T-helper 17 cell (primary cell): ENCODE measurements around the gene UNC13D. TPM values are rescaled to one million over a fixed set of nuclear protein-coding genes. Genes with fewer than 3 reads are reported as not detected.
A peak's percentile ranks its signal among the peaks of the same experiment; 100 is the strongest.
"Not testable (repeated sequence)": the region's sequence is repeated elsewhere in the genome, so short reads cannot be mapped to it uniquely, and the experiment has no call there.

Source experiments
- ATAC-seq: fragments of 150-1000 bp; cut with Tn5 transposase; 2 replicates; pipeline ENCODE4 v1.10.0; 2021; ENCODE audit warnings: mild to moderate bottlenecking, moderate library complexity
- DNase-seq, 3 donors: peaks; one replicate each; pipeline versions ENCODE4 v3.0.0 to v3.0.0-alpha.2; 2020 to 2021
- H3K9me3 ChIP-seq: one replicate; pipeline ENCODE4 v1.7.0; 2013; ENCODE audit warnings: low read length, mild to moderate bottlenecking; ENCODE audit not compliant: control insufficient read depth, poor library complexity, severe bottlenecking
- H3K27ac Mint-ChIP-seq: one replicate; pipeline ENCODE4 v1.8.0; 2022; ENCODE audit warnings: mild to moderate bottlenecking, moderate library complexity, mixed read lengths
- H3K27me3 Mint-ChIP-seq: one replicate; pipeline ENCODE4 v1.8.0; 2022; ENCODE audit warnings: mixed read lengths
- H3K36me3 Mint-ChIP-seq: one replicate; pipeline ENCODE4 v1.8.0; 2022; ENCODE audit warnings: low read depth, mixed read lengths
- H3K4me1 Mint-ChIP-seq: one replicate; pipeline ENCODE4 v1.8.0; 2022; ENCODE audit warnings: mild to moderate bottlenecking, mixed read lengths
- H3K4me3 Mint-ChIP-seq: one replicate; pipeline ENCODE4 v1.8.0; 2022; ENCODE audit warnings: mild to moderate bottlenecking, moderate library complexity, mixed read lengths
- total RNA-seq, 4 donors: library from RNA in 2 of 4; stranded (reverse) in 2 of 4; gene quantifications; one replicate each; pipeline ENCODE4 v1.2.3 and lab custom pipeline; 2022 to 2026

The UNC13D gene
- total RNA-seq, 2 donors from 2014 or later, result 164 TPM

DNA sequence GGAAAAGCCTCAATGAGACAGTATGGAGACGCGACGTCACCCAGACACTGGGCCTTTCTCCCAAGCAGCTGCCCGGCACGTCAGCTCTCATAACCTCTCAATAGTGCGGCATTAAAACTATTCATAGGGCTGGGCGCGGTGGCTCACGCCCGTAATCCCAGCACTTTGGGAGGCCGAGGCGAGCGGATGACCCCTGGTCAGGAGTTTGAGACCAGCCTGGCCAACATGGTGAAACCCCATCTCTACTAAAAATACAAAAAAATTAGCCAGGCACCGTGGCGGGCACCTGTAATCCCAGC is 7.4 kb upstream of the UNC13D start:
- not testable (repeated sequence) for H3K4me3 Mint-ChIP-seq, H3K36me3 Mint-ChIP-seq, DNase-seq, ATAC-seq, H3K9me3 ChIP-seq, H3K27me3 Mint-ChIP-seq
- H3K4me1 Mint-ChIP-seq, result peaks cover 13% of the 10 kb centered on the region
- H3K27ac Mint-ChIP-seq, result peak overlapping the region; percentile 32

DNA sequence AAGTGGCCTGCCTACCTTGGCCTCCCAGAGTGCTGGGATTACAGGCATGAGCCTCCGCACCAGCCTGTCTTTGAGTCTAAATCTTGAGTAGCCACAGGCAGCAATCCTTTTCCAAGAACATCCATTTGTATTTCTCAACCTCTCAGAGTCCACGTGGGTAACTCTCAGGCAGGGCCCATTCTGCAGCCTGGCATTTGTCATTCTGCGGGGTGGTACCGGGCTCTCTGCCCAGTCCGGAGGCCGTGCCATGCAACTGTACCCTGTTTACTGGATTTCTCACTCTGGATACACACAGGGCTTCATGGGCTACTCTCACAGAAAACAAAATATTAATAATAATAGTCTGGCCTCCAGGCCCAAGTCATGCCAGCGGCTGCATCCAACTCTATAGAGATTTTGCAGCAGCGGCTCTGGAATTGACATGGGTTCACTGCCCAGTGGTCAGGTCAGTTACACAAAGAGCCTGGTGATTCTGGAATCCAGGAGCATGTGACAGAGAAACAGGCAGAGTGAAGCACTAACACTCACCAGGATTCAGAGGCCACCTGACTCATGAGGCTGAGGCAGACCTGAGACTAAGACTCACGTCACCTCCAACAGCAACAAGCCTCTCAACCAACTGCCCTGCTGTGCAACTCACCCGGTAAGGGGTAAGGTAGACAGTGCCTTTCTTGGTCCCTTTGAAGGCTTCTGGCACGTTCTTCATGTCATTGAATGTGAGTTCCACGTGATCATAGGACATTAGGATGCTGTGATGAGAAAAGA is 6.9 kb upstream of the UNC13D start:
- no peaks in the 10 kb centered on the region for H3K27me3 Mint-ChIP-seq
- no peaks in the 10 kb centered on the region for H3K9me3 ChIP-seq
- no peak for ATAC-seq
- no peak overlapping the region for H3K4me3 Mint-ChIP-seq
- DNase-seq, result no peak
- H3K27ac Mint-ChIP-seq, result peak overlapping the region; percentile 32
- peaks cover 8% of the 10 kb centered on the region for H3K4me1 Mint-ChIP-seq
- H3K36me3 Mint-ChIP-seq, result no peaks in the 10 kb centered on the region

DNA sequence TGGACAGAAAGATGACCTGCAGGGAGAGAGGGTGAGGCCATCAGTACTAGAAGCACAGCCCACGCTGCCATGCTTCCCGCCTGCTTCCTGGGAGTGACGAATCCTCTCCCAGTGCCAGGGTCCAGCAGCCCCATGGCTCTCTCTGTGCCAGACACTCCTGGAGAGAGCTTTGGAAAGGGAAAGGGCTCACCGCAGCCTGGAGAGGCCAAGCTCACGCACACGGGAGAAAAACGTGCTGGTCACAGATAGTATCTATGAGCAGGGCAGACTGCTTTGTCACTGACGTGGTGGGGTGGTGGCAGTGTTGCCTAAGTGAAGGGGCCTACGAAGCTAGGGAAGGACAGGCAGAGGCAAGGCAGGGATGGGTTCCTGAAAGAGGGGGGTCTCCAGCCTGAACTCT is 5.5 kb upstream of the UNC13D start:
- Mint-ChIP-seq H3K27ac (peak overlapping the region; percentile 21), H3K36me3 (no peaks in the 10 kb centered on the region), H3K27me3 (no peaks in the 10 kb centered on the region), H3K4me3 (no peak overlapping the region), H3K4me1 (peaks cover 12% of the 10 kb centered on the region)
- DNase-seq, result no peak
- no peak for ATAC-seq
- no peaks in the 10 kb centered on the region for H3K9me3 ChIP-seq

DNA sequence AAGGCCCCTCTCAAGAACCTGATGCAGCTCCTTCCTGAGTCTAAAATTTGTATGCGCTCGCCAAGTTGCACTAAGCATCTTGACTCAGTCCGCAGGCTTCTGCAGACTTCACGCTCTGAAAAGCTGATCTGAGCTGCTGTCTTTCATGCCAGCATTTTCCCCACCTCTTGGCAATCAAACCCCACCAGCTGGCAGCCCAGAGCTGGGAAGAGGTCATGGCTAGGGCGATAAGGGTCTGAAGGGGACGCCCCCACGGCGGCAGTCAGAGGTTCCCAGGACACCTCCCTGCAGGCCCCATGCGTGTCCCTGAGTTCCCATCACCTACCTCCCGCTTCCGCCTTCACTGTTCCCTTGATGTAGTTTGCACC is 5.1 kb upstream of the UNC13D start:
- peaks cover 12% of the 10 kb centered on the region for H3K4me1 Mint-ChIP-seq
- no peaks in the 10 kb centered on the region for H3K9me3 ChIP-seq
- H3K36me3 Mint-ChIP-seq, result no peaks in the 10 kb centered on the region
- peak overlapping the region; percentile 21 for H3K27ac Mint-ChIP-seq
- no peak overlapping the region for H3K4me3 Mint-ChIP-seq
- no peaks in the 10 kb centered on the region for H3K27me3 Mint-ChIP-seq
- no peak for DNase-seq
- ATAC-seq, result no peak

DNA sequence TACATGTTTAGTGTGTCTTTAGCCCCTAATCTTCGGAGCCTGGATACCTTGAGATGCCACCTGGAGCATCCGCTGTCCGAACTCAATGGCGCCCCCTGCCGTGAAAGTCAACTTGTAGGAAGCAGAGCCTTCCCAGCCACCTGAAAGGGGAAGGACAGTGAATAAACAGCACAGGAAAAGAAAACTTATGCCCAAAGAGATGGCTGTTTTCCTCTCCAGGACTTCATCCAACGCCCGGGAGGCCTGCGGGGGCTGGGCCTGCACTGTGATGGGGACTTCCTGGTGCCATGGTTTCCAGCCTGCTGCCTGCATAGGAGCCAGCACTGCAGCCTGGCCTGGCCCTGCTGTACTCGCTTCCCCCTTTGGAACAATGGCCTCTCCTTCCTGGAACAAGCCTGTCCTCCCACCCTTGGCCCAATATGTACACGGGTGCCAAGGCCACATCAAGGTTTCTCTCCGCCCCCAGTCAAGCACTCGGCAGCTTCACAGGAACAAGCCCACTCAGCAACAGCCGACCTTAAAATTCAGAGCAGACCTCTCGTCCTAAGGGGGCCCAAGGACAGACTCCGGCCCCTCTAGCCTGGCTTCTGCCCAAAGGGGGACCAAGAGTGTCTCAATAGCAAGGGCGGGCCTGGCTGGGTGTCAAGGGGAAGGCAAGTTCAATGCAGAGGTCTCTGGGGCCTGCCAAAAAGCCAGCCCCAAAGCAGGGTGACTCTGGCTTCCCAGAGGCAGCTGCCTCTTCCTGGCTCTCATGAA is 4.5 kb upstream of the UNC13D start:
- peak; percentile 39 for ATAC-seq
- H3K4me3 Mint-ChIP-seq, result peak overlapping the region; percentile 21
- DNase-seq, result peak; percentile 62 to 83 (median 69)
- H3K4me1 Mint-ChIP-seq, result peaks cover 14% of the 10 kb centered on the region
- H3K9me3 ChIP-seq, result no peaks in the 10 kb centered on the region
- H3K36me3 Mint-ChIP-seq, result no peaks in the 10 kb centered on the region
- no peak overlapping the region for H3K27ac Mint-ChIP-seq
- no peaks in the 10 kb centered on the region for H3K27me3 Mint-ChIP-seq

DNA sequence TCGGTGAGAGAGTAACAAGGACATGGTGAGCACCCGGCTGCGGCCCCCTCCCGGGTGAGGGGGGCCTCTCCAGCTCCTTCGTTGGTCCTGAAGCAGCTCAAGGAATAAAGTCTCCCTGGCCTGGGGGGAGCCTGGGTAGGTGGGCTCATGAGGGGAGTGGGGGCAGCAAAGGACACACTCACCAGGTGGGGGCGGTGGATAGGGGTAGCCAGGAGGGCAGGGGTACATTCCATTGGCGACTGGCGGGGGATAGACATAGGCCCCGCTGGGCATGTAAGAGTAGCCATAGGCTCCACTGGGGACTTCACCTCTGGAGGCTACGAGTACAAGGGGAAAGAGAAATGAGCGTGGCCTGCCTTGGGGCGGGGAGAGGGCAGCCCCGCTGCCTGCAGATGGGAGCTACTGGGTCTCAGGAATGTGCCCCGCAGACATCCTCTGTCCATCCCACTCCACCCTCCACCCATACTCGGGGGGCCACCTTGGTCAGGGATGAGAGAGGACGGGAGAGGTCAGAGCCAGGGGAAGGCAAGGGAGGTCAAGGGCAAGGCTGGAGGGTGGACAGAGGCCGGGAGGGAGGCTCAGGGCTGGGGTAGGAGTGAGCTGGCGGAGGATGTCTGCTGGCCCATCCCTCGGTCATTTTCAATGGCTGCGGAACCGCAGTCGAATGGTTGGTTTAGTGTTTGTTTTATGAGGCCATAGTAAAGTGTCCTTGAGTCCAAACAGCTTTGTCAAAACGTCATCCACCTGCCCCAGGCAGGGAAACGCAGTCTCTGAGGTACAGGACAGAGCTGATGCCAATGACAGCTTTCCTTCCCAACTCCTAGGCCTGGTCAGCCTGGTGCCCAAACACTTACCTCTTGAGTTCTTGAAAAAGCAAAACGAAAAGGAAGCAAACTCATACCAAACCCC is 3.7 kb upstream of the UNC13D start:
- Mint-ChIP-seq H3K27me3 (no peaks in the 10 kb centered on the region), H3K4me3 (peak overlapping the region; percentile 21), H3K4me1 (peaks cover 14% of the 10 kb centered on the region), H3K27ac (no peak overlapping the region), H3K36me3 (peaks cover 2% of the 10 kb centered on the region)
- ATAC-seq (no peak), DNase-seq (no peak)
- H3K9me3 ChIP-seq, result no peaks in the 10 kb centered on the region

DNA sequence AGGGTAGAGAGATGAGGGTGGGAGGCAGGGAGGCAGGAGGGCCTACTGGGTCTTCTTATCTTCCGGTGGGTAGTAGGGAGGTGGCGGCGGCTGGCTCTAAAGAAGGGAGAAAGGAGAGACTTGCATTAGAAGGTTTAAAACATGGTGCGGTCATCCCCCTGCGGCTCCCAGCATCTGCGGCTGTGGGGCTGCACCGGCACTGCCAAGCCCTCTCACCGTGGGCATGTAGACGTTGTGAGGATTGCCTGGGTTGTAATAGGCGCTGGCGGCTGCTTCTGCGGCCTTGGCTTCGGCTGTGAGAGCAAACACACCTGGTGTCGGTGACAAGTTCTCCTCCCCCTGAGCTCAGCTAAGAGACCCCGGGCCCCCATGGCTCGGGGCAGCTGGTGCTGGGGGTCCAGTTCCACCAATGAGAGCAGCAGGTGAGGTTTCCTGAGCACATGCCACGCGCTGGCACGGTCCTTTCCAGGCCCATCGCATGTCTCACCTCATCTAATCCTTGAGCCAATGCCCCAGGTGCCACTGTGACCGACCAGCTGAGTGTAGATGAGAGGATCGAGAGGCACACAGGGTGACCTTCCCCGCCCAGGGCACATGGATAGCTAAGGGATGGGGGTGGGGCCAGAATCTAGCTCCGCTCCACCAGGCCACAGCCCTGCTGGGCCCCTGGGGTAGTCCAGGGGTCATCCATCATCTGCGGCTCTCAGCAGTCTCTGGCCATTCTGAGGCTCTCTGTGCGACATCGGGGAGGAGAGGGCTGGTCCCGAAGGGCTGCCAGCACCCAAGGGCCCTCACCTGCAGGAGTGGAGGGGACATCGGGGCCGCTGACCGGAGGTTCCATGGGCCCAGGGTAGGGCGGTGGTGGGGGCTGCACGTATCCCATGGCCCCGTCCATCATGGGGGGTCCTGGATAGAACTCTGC is 2.7 kb upstream of the UNC13D start:
- no peaks in the 10 kb centered on the region for H3K27me3 Mint-ChIP-seq
- no peak overlapping the region for H3K4me3 Mint-ChIP-seq
- H3K27ac Mint-ChIP-seq, result no peak overlapping the region
- H3K36me3 Mint-ChIP-seq, result peaks cover 2% of the 10 kb centered on the region
- ATAC-seq (no peak), DNase-seq (no peak)
- H3K9me3 ChIP-seq, result no peaks in the 10 kb centered on the region
- H3K4me1 Mint-ChIP-seq, result peaks cover 15% of the 10 kb centered on the region

DNA sequence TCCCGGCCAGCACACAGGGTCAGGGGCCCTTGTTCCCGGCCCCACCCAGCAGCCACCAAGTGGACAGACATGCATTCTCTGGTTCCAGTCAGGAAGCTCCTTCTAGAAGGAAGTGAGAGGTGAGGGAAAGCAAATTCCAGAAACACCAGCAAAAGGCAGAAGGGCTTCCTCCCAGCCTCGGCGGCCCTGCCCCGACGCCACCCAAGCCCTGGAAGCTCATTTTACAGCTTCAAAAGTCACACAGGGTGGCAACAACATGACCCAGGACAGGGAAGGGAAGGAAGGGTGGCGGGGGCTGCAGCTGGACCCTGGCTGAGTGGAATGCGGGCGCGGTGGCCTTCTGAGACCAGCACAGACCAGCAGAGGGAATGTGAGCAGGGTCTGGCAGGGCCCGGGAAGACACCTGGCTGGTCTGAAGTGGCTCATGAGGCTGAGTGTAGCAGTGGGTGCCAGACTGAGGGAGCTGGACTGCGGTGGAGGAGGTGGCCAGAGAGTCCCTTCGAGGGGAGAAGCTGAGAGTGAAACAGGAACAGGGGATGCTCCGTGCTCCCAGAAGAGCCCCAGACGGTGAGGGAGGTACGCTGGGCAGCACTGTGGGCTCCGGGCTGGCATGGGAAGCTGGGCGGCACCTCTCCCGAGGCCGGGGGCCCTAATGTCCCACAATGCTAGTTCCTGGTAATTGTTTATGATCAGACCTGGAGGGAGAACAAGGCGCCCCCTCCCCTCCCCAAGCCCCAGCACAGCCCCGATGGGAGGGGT is 1.9 kb upstream of the UNC13D start:
- DNase-seq, result no peak
- Mint-ChIP-seq H3K4me3 (peak overlapping the region; percentile 55), H3K36me3 (peaks cover 2% of the 10 kb centered on the region)

DNA sequence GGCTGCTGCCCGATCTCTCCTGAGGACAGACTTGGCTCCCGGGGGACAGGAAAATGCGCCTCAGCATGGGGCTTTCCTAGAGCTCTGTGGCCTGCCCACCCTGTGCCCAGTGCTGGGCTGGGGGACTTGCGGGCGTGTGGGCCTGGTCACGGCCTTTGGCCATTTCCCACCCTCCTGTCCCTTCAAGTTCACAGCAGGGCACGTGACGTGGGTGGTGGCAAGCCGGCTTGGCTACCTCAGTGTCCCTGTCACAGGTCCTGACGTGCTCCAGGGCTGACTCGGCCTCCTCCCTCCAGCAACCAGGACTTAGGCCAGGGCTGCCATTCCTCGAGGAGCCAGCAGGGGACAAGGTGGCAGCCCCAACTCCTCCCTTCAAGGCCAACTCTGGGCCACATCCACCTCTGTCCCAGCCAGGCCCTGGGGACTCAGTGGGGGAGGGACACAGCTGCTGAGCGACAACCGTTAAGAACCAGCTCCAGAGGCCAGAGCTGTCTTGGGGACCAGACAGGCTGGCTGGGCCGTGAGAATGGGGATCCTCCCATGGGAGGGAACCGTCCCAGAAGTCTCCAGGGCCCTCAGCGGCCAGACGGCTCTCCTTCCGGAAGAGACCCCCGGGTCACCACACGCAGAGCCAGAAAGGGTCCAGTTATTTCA is 981 bp upstream of the UNC13D start:
- ATAC-seq (peak; percentile 56), DNase-seq (peak in 2 of 3 donors; percentile 42 to 46)
- no peaks in the 10 kb centered on the region for H3K27me3 Mint-ChIP-seq
- peak overlapping the region; percentile 66 for H3K4me3 Mint-ChIP-seq
- peak overlapping the region; percentile 8 for H3K27ac Mint-ChIP-seq
- H3K36me3 Mint-ChIP-seq, result peaks cover 2% of the 10 kb centered on the region
- H3K4me1 Mint-ChIP-seq, result peaks cover 15% of the 10 kb centered on the region
- no peaks in the 10 kb centered on the region for H3K9me3 ChIP-seq

More for the DNA sequence above, 1.9 kb upstream of the UNC13D start:
- no peaks in the 10 kb centered on the region for H3K27me3 Mint-ChIP-seq
- no peak overlapping the region for H3K27ac Mint-ChIP-seq
- no peaks in the 10 kb centered on the region for H3K9me3 ChIP-seq
- H3K4me1 Mint-ChIP-seq, result peaks cover 15% of the 10 kb centered on the region
- no peak for ATAC-seq

DNA sequence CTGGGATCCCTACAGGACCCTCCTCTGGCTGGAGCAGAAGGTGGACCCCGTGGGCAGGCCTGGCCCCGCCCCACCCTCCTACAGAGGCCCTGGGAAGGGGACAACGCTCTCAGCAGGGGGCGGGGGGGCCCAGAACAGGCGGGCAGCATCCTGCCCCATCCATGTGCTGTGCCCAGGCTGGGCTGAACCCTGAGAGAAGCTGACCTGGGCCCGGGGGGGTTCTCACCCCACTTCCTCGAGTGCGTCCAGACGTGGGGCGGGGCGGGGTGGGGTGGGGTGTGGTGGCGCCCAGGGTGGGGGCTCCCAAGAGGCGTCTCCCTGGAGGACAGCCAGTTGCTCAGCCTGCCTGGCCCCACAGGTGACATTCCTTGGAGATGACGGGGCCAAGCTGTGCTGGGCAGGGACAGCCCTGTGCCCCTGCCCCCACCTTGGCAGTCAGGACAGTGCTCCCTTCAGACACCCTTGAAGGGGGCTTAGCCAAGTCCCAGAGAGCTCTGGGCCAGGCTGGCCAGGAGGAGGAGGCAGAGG is 390 bp upstream of the UNC13D start:
- peak; percentile 12 for ATAC-seq

DNA sequence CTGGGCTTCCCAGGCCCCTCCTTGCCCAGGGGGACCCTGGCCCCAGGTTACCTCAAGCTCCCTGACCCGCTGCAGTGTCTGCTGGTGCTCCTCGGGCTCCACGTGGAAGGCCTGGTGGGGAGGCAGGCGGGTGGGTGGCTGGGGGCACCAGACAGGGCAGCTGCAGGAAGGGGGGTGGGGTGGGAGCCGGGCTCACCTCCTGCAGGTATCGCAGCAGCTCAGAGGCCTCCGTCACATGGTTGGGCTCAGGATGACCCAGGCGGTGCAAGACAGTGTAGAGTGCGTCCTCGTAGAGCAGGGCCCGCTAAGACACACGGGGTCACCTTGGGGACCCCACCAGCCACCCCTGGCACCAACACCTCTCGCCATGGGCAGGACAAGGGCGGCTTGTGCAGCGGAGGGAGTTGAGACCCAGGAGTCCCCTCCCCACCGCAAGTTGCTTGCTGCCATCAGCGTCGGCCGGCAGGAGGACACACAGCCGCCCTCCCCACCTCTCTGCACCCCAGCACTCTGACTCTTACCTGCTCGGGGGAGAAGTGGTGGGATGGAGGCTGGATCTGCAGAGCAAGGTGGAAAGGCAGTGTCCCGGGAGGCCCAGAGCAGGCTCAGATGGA is 1.1 kb downstream of the UNC13D start:
- peak overlapping the region; percentile 84 for H3K27ac Mint-ChIP-seq
- no peaks in the 10 kb centered on the region for H3K9me3 ChIP-seq
- peak overlapping the region; percentile 93 for H3K4me3 Mint-ChIP-seq
- H3K4me1 Mint-ChIP-seq, result peaks cover 9% of the 10 kb centered on the region
- peaks cover 2% of the 10 kb centered on the region for H3K36me3 Mint-ChIP-seq
- DNase-seq, result no peak
- H3K27me3 Mint-ChIP-seq, result no peaks in the 10 kb centered on the region
- ATAC-seq, result peak; percentile 47

More for the DNA sequence above, 390 bp upstream of the UNC13D start:
- H3K27me3 Mint-ChIP-seq, result no peaks in the 10 kb centered on the region
- peak overlapping the region; percentile 93 for H3K4me3 Mint-ChIP-seq
- no peaks in the 10 kb centered on the region for H3K9me3 ChIP-seq
- no peak for DNase-seq
- H3K36me3 Mint-ChIP-seq, result peaks cover 2% of the 10 kb centered on the region
- H3K4me1 Mint-ChIP-seq, result peaks cover 15% of the 10 kb centered on the region
- H3K27ac Mint-ChIP-seq, result peak overlapping the region; percentile 84
